H4 (cell line): ENCODE data around the gene SLK. TPM values are rescaled to one million over a fixed set of nuclear protein-coding genes. Genes with fewer than 3 reads are reported as not detected.

Experiments
- DNase-seq: peaks from one replicate; pipeline ENCODE4 v3.0.0-alpha.2; 2015; ENCODE audit warnings: low spot score
- total RNA-seq: library from RNA; depleted of rRNA; stranded (reverse); fragments of >200 nt; shearing (Covaris generic); gene quantifications from 2 replicates; pipeline ENCODE4 v1.2.3, GENCODE V29; 2014; rRNA removed

The SLK gene
- total RNA-seq: 15.3 and 16.6 TPM in 2 replicates

DNA sequence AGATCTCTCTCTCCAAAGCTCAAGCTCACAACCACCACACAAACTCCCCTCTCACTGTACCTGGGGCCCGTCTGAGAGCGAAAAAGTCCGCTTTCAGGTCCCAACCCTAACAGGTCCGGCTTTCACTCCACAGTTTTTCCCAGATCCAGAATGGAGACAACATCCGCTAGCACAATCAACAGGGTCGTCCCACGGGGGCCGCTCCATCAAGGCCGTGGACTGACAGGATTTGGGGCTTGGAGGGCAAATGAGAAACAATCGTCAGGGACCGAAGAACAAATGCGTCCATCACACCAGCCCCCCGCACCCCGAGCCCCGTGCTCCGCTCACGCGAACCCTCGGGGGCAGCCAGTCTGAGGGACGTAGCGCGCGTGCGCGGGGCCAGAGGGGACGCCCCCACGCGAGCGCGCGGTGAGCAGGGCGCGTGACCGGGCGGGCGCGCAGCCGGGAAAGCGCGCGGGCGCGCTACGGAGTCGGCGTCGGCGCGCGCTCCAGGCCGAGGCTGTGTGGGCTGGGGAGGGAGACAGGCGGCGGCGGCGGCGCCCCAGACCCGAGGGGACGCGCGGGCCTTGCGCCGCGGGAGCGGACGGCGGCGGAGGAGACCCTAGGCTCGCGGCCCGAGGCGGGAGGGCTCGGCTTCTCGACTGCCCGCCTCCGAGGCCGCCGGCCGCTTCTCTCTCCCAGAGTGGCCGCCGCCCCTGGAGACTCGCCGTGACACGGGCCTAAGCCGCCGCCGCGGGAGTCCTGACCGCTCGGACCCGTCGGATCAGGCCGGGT is at the start of gene SLK:
TSS of gene SLK (plus strand) at position 470 of the 777 bp plus-strand sequence. CDS start 606 bp downstream, outside the sequence.
- peak; percentile 57 for DNase-seq

DNA sequence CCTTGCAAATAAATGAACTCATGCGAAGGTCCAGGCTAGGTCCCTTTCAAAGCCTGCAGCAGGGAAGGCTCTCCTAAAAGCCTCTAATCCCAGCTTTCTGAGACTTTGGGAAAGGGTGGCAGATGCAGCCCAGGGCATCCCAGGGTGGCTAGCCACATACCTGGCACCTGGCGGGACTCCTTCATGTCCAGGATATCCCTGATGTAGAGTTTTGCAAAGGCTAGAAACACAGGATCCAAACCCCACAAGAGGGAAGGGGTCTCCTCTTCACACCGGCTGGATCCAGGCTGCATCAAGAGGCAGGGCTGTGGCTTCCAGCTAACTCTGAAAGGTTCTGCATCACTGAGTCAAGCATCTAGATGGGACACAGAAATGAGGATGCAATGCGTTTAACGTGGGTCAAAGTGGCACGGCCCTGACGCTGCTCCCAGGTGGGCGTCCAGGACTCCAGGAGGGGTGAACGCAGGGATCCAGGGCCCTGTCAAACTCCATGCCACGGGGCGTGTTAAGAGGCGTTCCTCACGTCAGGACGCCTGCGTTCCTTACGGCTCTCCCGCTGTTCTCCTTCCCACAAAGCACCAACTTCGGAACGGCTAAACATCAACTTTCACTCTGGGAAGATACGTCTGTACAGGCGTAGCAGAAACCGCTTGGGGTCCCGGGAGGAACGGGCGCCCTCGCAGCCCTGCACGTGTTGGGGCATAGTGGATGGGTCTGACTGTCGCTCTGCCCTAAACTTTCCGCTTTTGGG is 49.5 kb upstream of the SLK start:
- peak; percentile 46 for DNase-seq

DNA sequence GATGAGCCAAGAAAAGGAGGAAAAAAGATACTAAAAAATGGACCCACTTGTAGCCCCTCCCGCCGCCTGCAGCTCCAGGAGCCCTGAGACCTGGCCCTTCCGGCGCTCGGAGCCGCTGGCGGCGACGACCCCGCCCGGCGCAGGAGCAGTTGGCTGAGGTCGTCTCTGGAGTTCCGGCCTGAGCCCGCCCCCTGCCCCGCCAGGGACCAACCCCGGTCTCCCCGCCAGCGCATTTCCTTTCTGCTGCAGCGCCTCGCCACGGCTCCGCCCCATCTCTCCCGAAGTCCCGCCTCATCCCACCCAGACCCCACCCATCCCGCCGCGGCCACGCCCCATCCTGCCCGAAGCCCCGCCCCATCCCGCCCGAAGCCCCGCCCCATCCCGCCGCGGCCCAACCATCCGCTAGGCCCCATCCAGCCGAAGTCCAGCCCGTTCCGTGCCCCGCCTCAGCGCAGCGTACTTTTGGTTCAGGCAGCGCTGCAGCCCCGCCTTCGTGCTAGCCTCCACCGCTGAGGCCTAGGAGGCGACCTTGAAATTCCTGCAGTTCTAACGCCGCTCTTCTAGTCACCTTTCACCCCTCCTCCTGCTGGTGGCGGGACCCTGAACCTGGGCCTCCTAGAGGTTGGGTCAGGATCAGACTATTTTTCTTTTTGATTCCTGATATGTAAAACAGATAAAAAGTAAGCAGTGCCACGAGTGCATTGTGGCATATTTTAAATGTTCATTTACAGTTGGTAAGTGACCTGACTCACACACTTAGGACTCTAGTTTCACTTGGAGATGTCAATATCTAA is 48.7 kb upstream of the SLK start, which contains the start of gene STN1:
TSS of gene STN1 (minus strand) at position 132 of the 794 bp plus-strand sequence. CDS start 590 bp downstream, outside the sequence.
- DNase-seq: peak; percentile 94

DNA sequence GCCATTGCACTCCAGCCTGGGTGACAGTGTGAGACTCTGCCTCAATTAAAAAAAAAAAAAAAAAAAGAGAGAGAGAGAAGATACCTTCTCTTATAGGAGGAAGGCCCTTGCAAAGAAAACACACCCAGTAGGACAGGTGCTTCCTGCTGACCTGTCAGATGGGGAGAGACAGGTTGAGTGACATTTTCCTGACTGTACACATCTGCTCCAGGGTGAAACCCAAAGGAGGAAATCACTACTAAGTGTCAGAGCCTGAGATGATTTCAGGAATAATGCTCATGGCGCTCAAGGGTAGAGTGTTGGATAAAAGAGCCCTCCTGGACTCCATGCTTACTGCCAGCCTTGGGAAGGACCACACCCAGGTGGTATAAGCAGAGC is 47.3 kb upstream of the SLK start:
- no peak for DNase-seq

DNA sequence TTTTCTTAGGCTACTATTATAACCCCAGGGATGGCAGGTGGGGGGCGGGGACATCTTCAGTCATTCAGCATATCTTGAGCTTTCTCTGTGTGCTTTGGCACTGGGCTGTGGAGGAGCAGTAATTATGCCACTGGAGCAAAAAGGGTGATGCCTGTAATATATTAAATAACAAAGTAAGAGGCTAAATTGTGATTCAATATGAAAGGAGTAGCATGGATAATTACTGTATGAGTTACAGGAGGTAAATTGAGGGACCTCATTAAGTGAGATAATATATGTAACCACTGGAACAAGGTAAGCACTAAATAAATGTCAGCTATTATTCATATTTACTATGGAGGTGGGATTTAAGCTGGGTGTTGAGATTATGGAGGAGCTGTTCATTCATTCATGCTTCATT is 45.7 kb upstream of the SLK start:
- no peak for DNase-seq

DNA sequence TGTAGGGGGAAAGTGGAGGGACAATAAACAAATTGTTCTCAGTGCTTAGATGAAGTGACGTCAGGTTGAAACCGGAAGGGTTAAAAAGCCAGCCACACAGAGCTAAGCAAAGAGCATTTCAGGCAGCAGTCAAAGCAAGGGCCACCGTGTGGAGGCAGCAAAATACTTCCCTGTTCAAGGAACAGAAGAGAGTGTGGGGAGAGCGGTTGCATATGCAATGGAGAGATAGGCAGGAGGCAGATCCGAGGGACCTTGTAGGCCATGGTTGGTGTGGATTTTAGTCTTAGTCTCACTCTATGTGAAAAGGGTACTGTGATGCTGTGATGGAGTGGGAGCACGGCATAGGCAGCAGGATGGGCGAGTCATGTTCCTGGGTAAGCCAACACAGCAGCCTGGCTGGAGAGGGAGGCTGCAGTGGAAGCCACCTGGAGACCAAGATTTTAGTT is 45.2 kb upstream of the SLK start:
- no peak for DNase-seq

DNA sequence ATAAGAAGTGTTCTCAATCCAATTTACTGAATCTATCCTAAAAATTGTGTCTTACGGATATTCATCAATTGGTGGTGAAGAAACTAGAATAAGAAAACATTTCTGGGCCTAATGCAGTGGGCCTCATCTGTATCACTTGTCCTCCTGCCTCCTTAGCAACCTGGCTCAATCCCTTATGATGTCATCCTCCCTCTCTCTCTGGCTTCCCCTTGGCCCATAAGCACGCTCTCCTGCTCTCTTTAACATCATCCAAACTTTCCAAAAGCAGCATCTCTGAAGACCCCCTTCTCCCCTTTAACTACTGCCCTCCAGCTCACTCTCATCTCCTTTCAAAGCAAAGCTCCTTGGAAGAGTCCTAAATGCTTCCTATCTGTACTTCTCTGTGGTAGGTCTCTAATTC is 44.3 kb upstream of the SLK start:
- no peak for DNase-seq

DNA sequence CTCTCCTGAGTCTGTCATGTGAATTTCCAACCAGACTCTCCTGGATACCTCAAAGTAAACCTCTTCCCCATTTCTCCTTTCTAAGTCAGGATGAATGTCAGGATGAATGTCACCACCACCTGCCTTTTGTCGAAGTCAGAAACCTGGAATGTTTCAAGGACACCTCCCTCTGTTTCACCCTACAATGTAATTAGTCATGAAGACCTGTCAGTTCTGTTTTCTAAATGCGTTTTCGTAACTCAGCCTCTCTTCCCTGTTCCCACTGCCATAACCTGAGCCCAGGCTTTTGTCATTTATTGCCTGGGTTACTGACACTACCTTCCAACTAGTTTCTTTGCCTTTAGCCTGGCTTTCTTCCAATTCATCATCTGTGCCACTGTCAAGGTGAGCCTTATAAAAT is 43.4 kb upstream of the SLK start:
- DNase-seq: no peak

DNA sequence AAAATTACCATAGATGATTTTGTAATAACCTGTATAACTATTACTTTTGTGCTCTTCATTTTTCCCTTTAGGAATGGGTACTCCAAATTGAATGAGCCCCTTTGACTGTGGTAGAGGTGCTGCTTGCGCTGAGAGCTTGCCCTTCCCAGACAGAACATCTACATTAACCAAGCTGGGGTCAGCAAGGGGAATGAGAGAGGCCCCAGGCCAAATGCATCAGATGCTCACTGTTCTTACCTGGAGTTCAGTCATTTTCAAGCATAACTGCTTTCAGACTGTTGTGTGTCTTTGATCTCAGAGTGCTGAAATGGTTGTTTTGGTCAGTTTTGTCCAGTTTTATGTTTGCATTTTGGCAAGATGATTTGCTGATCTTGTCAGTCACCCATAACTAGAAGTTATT is 41.3 kb upstream of the SLK start:
- DNase-seq: no peak

DNA sequence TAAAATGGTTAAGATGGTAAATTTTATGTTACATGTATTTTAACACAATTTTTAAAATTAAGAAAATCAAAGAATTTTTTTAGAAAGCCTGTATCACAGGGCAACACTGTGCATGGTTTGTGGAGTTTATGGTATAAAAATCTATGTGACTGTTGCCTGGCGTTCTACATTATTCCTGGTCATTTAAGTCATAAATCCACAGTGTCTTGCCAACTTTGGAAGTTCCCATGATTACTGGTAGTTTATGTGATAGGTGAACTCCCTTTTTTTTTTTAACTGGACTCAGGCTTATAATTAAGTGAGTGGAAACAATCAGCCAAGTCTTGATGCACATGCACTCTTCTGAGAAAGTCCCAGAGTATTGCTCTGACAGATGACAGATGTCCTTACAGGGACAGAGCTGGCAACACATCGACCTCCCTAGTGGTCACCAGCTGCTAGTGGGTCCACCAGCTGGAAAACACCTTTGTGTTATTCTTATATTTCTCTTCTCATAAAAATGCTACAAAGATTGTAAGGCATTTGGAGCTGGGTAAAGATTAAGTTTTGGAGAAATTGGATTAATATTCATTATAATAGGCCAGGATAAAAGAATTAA is 40.1 kb upstream of the SLK start:
- no peak for DNase-seq

DNA sequence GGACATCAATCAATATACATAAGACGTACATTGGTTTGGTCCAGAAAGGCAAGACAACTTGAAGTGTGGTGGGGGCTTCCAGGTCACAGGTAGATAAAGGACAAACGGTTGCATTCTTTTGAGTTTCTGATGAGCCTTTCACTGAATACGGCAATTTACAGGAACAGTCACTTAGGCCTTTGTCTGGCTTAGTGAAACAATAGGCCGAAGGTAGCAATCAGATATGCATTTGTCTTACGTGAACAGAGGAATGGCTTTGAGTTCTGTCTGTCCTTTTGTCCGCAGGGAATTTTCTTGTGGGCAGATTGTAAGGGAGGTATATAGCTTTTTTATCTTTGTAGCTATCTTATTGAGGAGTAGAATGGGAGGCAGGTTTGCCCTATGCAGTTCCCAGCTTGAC is 38.2 kb upstream of the SLK start:
- DNase-seq: no peak

DNA sequence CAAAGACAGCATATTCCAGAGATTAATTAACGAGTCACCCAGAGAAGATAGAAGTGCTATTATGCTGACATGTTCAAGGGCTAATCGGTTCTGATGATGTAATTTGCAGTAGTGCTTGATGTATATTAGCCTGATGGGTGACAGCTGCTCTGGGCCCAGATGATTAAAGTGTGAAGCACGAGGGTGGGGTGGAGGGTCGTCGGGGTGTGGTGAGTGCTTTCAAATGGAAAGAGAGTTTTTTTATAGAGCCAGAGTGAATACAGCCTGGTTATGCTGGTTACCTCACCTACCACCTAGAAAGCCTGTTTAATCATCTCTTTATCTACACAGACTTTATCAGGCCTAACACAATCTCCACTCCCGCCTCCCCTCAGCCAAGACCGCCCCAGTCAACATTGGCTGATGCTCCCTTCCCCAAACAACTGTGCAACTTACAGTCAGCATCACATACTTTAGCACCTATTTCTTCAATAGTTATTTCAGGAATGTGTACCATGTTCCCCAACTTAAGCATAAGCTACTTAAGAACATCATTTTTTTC is 37.5 kb upstream of the SLK start:
- DNase-seq: no peak

DNA sequence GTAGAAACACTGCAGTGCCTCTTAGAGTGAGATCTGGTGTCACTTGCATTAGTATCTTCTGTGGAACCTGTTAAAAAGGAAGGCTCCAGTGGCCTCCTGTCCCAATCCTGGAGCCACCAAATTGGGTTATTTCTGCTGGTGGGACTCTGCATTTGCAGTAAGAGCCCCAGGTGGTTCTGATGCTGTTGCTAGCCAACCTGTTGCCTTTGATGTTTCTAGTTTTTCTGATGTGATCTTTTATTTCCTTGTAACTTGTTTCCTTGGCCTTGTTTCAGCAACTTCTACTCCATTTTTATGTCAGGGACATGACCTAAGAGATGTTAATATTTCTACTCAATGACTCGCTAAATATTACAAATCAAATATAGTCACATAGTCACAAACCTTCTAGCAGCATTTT is 36.5 kb upstream of the SLK start:
- DNase-seq: no peak

DNA sequence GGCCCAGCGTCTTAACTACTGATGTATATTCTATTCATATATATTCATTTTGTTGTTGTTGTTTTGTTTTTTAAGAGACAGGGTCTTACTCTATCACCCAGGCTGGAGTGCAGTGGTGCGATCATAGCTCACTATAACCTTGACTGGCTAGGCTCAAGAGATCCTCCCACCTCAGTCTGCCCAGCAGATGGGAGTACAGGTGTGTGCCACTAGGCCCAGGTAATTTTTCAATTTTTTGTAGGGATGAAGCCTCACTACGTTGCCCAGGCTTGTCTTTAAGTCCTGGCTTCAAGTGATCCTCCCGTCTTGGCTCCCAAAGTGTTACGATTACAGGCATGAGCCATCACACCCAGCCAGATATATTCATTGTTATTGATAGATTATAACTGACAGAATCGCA is 36.1 kb upstream of the SLK start:
- no peak for DNase-seq

DNA sequence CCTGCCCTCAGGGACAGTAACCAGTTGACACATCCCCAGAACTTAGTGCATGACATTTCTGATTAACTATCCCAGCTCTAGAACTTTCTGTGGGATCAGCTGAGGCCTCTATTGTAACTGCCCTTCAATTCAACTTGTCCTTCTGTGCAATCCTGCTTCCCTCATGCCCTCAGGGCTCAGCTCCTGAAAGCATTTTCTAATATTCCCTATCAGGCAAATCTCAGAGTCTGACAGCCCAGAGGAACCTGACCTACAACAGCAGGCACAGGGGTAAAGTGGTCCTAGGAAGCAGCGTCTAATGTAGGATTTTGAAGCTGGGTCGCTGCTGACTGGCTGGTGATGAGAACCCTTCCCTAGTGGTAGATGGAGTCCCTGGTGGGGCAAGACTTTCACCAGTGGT is 35.3 kb upstream of the SLK start:
- DNase-seq: no peak

DNA sequence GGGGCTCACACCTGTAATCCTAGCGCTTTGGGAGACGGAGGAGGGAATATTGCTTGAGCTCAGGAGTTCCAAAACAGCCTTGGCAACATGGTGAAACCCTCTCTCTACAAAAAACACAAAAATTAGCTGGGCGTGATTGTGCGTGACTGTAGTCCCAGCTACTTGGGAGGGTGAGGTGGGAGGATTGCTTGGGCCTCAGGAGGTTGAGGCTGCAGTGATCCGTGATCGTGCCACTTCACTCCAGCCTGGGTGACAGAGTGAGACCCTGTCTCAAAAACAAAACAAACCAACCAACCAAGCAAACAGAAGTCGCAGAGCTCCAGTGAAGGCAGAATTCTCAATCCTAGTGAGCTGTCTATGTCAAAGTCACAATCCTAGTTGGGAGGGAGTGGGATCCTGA is 34.7 kb upstream of the SLK start:
- DNase-seq: no peak

DNA sequence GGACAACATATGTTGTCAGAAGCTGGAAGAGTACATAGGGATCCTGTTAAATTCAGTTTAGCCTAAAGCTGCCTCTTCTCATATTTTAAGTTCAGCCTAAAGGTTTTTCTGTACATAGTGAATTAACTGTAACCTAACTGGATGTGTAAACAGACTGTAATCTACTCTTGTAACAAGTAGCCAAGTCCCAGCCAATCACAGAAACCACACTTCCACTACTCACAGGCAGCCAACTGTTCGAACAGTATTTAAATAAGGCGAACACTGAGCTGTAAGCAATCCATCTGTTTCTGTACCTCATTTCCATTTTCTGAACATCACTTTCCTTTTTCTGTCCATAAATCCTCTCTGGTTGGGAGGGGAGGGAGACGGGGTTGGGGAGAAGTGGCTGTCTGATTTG is 34.0 kb upstream of the SLK start:
- DNase-seq: no peak

DNA sequence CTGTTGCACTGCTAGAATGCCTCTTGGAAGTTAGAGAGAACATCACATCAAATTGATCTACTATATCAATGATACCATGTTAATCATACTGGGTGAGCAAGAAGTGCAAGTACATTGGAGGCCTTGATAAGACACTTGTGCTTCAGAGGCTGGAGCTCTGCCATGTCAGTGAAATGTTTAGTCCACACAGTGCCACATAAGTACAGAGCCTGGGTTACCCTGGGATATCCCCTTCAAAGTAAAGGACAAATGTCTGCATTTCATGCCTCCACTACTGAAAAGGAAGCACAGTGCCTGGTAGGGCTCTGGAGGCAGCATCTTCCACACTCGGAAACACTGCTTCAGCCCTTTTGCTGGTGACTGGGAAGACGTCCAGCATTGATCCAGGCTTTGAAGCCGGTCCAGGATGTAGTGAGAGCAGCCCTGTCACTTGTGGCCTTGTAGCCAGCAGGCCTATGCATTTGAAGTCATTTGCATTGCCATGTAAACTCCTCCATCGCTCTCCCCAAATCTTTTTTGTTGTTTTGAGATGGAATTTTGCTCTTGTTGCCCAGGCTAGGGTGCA is 33.3 kb upstream of the SLK start:
- no peak for DNase-seq

DNA sequence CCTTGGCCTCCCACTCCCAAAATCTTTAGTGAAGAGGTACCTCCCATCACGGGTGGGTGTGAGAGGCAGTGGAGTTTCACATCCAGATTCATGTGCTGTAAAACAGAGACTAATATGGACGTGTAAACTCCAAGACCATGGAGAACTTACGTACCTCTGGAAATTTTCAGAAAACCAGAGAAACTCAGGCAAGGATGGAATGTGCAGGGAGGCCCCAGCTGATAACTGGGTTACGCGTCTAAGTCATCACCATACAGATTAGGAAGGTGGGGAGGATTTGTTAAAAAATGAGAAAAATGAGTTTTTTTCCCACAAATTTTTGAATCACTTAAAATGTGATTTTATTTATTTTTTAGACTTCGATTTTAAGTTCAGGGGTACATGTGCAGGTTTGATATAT is 32.6 kb upstream of the SLK start:
- DNase-seq: no peak

DNA sequence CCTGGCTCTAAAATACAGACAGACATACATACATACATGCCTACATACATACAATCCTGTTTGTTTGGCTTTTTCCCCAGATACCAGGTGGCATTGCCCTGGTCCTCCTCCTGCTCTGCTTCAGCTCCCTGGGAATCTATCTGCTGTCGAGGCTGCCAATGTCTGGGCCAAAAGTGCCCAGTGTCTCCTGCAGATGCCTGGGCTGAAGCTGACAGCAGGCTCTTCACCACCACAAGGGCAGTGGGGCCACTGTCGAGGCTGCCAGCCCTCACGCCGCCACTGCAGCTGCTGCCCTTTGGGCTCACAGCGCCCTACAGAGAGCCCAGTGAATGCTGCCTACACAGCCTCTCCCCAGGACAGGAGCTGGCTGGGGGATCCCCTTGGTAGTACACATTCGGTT is 30.9 kb upstream of the SLK start:
- DNase-seq: no peak

DNA sequence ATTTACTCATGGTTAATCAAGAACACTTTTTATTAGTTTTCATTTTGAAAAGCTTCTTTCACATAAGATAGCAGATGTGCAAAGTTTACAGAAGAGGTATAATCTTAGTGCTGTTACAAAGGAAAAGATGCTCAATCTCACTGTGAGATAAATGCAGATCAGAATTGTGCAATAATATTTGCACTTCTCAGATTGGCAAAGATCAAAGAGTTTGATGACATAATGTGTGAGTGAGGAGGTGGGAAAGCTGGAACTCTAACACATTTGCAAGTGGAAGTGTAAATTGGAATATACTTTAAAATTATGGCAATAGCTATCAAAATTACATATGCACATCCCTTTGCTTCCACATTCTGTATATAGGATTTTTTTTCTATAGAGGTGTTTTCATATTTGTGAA is 27.4 kb upstream of the SLK start:
- DNase-seq: no peak
